ENCODE results near the gene NUDT3. TPM values are rescaled to one million over a fixed set of nuclear protein-coding genes. Genes with fewer than 3 reads are reported as not detected.
"Not testable (repeated sequence)": the region's sequence is repeated elsewhere in the genome, so short reads cannot be mapped to it uniquely, and the experiment has no call there.

The NUDT3 gene
- total RNA-seq, 2 donors from 2014 or later, result 11.9 to 16.2 TPM

DNA sequence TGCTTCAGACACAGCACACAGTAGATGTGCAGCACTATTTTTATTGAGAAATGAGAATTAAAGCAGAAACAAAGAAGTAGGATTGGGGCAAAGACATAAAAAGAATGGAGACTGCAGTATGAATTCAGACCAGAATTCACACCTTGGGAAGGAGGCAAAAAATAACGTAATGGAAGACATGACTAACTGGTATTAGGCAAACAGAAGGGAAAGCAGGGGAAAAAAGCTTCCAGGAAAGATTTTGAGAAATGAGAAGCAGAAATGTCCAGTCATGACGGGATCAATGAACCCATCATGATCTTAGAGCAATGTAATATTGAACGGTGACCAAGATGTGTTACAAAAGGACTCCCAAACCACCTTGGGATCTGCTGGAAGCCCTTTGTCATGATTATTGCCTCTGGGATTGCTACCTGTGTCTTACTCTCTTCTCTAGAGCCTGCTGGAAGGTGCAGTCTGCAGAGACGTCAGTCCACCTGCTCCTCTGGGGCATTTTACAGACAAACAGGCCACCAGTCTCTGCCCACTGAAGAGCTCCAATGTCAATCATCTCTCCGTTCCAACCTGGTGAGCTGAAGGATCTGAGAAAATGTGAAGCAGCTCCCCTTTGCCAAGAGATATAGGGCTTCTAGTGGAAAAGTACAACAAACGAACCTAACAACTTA is 8.7 kb downstream of the NUDT3 start:
- no peak for DNase-seq
- Histone ChIP-seq H3K4me3 (no peak overlapping the region), H3K9me3 (no peaks in the 10 kb centered on the region), H3K36me3 (no peaks in the 10 kb centered on the region), H3K27ac (peak overlapping the region; percentile 21), H3K27me3 (no peaks in the 10 kb centered on the region), H3K9ac (ENCODE audit: low read depth in 2 of 2, low read length in 2 of 2) (peak overlapping the region in 1 of 2 donors; percentile 13), H3K4me1 (no peaks in the 10 kb centered on the region)
- intact Hi-C loops (cut with DNase I), result no loop called here
- no peak for TF ChIP-seq CTCF (IDR thresholded peaks at IDR 0.05)

- Histone ChIP-seq H3K27ac (peak overlapping the region; percentile 21), H3K4me3 (no peak overlapping the region)
These were observed 9.3 kb downstream of the NUDT3 start for GRCh38 chr6:34383161-34383631.

DNA sequence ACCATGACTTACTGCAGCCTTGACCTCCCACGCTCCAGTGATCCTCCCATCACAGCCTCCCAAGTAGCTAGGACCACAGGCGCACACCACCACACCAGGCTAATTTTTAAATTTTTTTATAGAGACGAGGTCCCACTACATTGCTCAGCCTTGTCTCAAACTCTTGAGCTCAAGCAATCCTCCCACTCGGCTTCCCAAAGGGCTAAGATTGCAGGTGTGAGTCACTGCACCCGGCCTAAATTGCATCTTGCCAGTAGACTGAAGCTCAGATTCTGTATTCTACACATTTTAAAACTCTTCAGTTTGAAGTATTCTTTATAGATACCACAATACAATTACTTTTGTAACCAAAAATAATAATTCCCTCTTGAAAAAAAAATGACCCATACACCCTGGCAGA is 11.4 kb downstream of the NUDT3 start:
- no peak for TF ChIP-seq CTCF (IDR thresholded peaks at IDR 0.05)
- intact Hi-C loops (cut with DNase I), result no loop called here
- H3K4me3 ChIP-seq, result no peak overlapping the region
- H3K9me3 ChIP-seq, result no peaks in the 10 kb centered on the region
- no peak overlapping the region for H3K27ac ChIP-seq
- H3K4me1 ChIP-seq, result no peaks in the 10 kb centered on the region
- no peak for DNase-seq
- no peaks in the 10 kb centered on the region for H3K27me3 ChIP-seq
- no peak overlapping the region for H3K9ac ChIP-seq (ENCODE audit: low read depth in 2 of 2, low read length in 2 of 2)
- H3K36me3 ChIP-seq, result no peaks in the 10 kb centered on the region

More at GRCh38 chr6:34383161-34383631, 9.3 kb downstream of the NUDT3 start:
- intact Hi-C loops (cut with DNase I), result no loop called here
- no peaks in the 10 kb centered on the region for H3K4me1 ChIP-seq
- DNase-seq, result no peak
- H3K27me3 ChIP-seq, result no peaks in the 10 kb centered on the region
- TF ChIP-seq CTCF (IDR thresholded peaks at IDR 0.05), result no peak
- H3K9me3 ChIP-seq, result no peaks in the 10 kb centered on the region
- H3K36me3 ChIP-seq, result no peaks in the 10 kb centered on the region
- no peak overlapping the region for H3K9ac ChIP-seq (ENCODE audit: low read depth in 2 of 2, low read length in 2 of 2)

GRCh38 chr6:34378470-34378869 is 14.0 kb downstream of the NUDT3 start:
- Histone ChIP-seq H3K36me3 (no peaks in the 10 kb centered on the region), H3K4me1 (no peaks in the 10 kb centered on the region), H3K9ac (ENCODE audit: low read depth in 2 of 2, low read length in 2 of 2) (no peak overlapping the region), H3K9me3 (no peaks in the 10 kb centered on the region), H3K27ac (no peak overlapping the region), H3K27me3 (no peaks in the 10 kb centered on the region), H3K4me3 (no peak overlapping the region)
- no peak for TF ChIP-seq CTCF (IDR thresholded peaks at IDR 0.05)
- no peak for DNase-seq
- intact Hi-C loops (cut with DNase I), result loop anchor here (10.0 kb wide), 1 partner anchor 64 kb away; no protein-coding TSS in a partner anchor

DNA sequence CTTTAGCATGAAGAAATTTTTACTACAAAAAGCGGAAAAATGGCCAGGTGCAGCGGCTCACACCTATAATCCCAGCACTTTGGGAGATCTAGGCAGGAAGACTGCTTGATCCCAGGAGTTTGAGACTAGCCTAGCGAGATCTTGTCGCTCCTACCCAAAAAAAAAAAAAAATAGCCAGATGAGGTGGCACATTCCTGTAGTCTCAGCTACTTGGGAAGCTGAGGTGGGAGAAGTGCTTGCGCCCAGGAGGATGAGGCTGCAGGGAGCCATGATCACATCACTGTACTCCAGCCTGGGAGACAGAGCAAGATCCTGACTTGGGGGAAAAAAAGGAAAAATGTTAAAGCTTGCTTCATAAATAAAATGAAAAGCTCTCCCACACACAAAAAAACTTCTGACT is 14.5 kb downstream of the NUDT3 start:
- intact Hi-C loops (cut with DNase I), result loop anchor here (10.0 kb wide), 1 partner anchor 63 kb away; no protein-coding TSS in a partner anchor
- Histone ChIP-seq H3K4me1 (no peaks in the 10 kb centered on the region), H3K36me3 (no peaks in the 10 kb centered on the region), H3K27me3 (no peaks in the 10 kb centered on the region), H3K27ac (no peak overlapping the region), H3K4me3 (no peak overlapping the region), H3K9ac (ENCODE audit: low read depth in 2 of 2, low read length in 2 of 2) (no peak overlapping the region), H3K9me3 (no peaks in the 10 kb centered on the region)
- no peak for DNase-seq
- TF ChIP-seq CTCF (IDR thresholded peaks at IDR 0.05), result no peak

DNA sequence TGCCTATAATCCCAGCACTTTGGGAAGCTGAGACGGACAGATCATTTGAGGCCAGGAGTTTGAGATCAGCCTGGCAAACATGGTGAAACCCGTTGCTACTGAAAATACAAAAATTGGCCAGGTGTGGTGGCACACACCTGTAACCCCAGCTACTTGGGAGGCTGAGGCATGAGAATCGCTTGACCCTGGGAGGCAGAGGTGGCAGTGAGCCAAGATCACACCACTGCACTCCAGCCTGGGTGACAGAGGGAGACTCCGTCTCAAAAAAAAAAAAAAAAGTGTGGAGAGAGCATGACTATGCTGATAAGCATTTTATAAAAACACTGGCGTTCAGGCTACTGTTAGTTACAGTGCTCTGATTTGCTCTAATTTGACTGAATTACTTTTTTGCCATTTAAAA is 14.9 kb downstream of the NUDT3 start:
- H3K36me3 ChIP-seq; H3K9me3 ChIP-seq; H3K4me3 ChIP-seq; H3K27ac ChIP-seq; DNase-seq; H3K9ac ChIP-seq (ENCODE audit: low read depth in 2 of 2, low read length in 2 of 2); H3K4me1 ChIP-seq; H3K27me3 ChIP-seq: not testable (repeated sequence)
- intact Hi-C loops (cut with DNase I), result loop anchor here (10.0 kb wide), 1 partner anchor 63 kb away; no protein-coding TSS in a partner anchor

All from colonic mucosa (tissue), 4 donors.